GM12892 (cell line): Measurements from ENCODE around the gene RFTN1.

Experiments
- POLR2A ChIP-seq: IDR thresholded peaks from 2 replicates; pipeline ENCODE4 v1.6.1; 2011; ENCODE audit warnings: low read depth, low read length, control low read depth
- POLR2AphosphoS5 ChIP-seq: IDR thresholded peaks from 2 replicates; pipeline ENCODE4 v1.6.1; 2011; ENCODE audit warnings: low read depth, low read length, control low read depth
- TAF1 ChIP-seq: IDR thresholded peaks from 2 replicates; pipeline ENCODE4 v1.6.1; 2011; ENCODE audit warnings: low read depth, mild to moderate bottlenecking, control low read depth, low read length, borderline replicate concordance

- TF ChIP-seq POLR2AphosphoS5 = no peak
- TF ChIP-seq TAF1 = no peak
- no peak for TF ChIP-seq POLR2A
Measured at GRCh38 chr3:16301507-16301906, 212.0 kb downstream of the RFTN1 start.
